GM12892 (cell line): ENCODE data around the gene FLT1.

Source experiments
- DNase-seq: peaks from one replicate; pipeline ENCODE4 v3.0.0; 2011; ENCODE audit not compliant: insufficient read length
- FAIRE-seq: peaks from 2 replicates; lab custom pipeline; 2011; peaks lifted over from hg19 to GRCh38; lab: Jason Lieb, UNC
- POLR2A ChIP-seq: IDR thresholded peaks from 2 replicates; pipeline ENCODE4 v1.6.1; 2011; ENCODE audit warnings: low read depth, low read length, control low read depth
- POLR2AphosphoS5 ChIP-seq: IDR thresholded peaks from 2 replicates; pipeline ENCODE4 v1.6.1; 2011; ENCODE audit warnings: low read depth, low read length, control low read depth
- TAF1 ChIP-seq: IDR thresholded peaks from 2 replicates; pipeline ENCODE4 v1.6.1; 2011; ENCODE audit warnings: low read depth, mild to moderate bottlenecking, control low read depth, low read length, borderline replicate concordance

FLT1 gene

DNA sequence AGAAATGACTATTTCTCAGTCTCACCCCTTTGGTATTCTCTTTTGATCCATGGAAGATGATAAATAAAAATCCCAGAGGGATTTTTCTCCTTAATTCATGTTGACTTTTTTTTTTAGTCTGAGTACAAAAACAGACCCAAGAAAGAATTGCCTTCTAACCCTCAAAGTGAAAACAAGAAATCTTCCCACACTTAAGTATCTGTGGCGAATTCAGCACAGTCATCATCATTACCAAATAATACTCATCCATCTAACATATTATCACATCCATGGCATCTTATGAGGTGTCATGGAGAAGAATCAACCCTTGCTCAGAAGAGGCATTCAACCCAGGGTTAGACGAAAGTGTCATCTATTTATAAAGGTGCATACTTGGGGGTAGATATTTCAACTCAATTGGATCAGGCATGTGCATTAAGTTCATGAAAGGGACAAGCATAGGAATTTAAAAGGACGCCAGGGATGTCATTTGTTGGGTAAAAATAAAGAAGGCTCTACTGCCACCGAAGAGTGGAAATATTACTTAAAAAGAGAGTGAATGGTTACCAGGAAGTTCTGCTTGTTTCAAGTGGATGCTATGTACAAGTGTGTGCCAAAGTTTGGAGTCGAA is 101.9 kb downstream of the FLT1 start:
- FAIRE-seq (peak; percentile 33), DNase-seq (no peak)
- no peak for TF ChIP-seq TAF1
- TF ChIP-seq POLR2AphosphoS5 = no peak
- TF ChIP-seq POLR2A = no peak

- no peak for TF ChIP-seq POLR2A
- TF ChIP-seq TAF1 = no peak
- TF ChIP-seq POLR2AphosphoS5 = no peak
- no peak for DNase-seq
- FAIRE-seq = no peak
Measured at GRCh38 chr13:28392428-28392827, 102.5 kb downstream of the FLT1 start.

GRCh38 chr13:28387740-28388501 is 107.0 kb downstream of the FLT1 start:
- DNase-seq (no peak), FAIRE-seq (no peak)
- no peak for TF ChIP-seq TAF1
- TF ChIP-seq POLR2AphosphoS5 = no peak
- TF ChIP-seq POLR2A = no peak

DNA sequence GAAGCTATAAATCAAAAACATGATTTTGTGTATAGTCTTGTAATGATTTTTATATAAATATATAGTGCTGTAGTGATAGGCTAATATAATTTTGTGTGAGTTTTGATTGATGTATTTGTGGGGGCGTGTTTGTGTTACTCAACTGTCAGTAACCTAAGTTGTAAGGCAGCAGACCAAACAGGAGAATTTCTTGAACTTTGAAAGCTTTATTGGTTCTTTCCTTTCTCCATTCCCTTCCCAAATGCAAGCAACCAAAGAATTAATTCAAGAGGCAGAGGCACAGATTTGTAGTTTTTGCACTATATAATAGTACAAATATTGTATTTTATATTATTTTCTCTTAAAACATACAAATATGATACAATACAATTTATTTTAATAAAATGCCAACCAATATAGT is 109.6 kb downstream of the FLT1 start:
- DNase-seq (no peak), FAIRE-seq (no peak)
- TF ChIP-seq POLR2A (no peak), TAF1 (no peak)

GRCh38 chr13:28384789-28385188 is 110.1 kb downstream of the FLT1 start:
- FAIRE-seq = peak; percentile 21

DNA sequence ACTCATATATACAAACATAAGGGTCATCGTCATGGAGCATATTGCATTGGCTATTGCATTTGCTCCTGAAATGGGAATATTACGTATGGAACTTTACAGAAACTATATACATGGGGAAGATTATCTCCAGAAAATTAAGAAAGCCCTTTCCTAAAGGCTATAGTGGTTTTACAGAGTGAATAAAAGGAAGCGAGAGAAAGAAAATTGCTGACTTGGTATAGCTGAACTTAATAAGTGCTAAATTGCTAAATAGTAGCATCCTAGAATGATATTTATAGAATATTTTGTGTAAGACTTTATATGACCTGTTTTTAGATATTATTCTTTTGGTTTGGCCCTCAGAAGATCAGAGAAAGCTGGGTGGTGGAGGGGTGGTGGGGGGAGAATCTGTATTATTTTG is 114.6 kb downstream of the FLT1 start:
- DNase-seq (no peak), FAIRE-seq (no peak)

More at GRCh38 chr13:28384789-28385188, 110.1 kb downstream of the FLT1 start:
- no peak for TF ChIP-seq TAF1
- no peak for TF ChIP-seq POLR2A
- no peak for TF ChIP-seq POLR2AphosphoS5
- DNase-seq = no peak

DNA sequence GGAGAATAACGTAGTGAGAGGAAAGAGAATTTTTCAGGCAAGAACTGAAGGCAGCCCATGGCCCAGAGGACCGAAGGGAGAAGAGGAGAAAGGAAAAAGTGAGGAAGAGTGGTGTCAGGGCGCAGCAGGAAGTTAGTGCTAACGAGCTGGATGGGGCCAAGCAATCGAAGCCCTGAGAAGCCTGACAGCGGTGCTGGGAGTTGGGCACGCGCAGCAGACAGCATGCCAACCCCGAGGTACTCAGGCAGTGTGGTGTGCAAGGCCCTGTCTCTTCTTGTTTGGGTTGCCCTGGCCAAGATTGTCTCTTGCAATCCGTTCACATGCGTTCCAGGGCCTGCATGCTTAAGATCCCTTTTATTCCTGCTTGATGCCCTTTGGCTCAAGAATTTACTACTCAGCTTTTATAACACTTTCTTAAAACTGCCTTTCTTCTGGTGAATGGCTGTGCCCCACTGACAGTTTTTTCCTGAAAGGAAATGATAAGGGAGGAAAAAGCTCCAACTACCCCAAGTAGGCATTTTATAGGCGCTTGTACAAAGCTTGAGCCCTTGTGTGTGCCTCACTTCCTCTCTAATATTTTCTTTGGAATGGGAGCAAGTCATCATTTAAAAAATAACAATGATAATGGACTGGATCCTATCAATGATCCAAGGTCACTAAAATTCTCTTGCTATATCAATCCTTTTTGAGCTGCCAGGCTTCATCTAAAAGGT is 115.4 kb downstream of the FLT1 start:
- DNase-seq = no peak
- no peak for TF ChIP-seq TAF1
- TF ChIP-seq POLR2A = no peak
- no peak for TF ChIP-seq POLR2AphosphoS5
- no peak for FAIRE-seq

More for the DNA sequence above, 114.6 kb downstream of the FLT1 start:
- no peak for TF ChIP-seq POLR2AphosphoS5
- TF ChIP-seq TAF1 = no peak
- TF ChIP-seq POLR2A = no peak

DNA sequence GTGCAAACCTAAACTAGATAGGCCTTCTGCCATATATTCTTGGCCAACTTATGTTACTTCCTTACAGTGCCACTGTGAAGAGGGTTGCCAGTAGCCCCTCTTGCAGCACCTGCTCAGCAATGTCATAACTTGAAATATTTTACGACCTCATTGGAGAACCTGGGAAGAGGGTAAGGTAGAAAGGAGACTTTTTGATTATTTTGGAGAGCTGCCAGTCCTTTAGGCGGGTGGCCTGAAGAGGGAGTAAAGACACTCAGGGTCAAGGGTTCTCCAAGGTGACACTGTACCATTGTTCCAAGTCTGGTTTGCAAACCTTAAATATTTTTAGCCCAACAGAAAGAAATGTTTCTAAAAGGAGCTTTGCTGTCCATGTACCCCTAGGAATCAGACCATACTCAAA is 118.3 kb downstream of the FLT1 start:
- DNase-seq (no peak), FAIRE-seq (no peak)
- no peak for TF ChIP-seq POLR2A
- no peak for TF ChIP-seq POLR2AphosphoS5
- TF ChIP-seq TAF1 = no peak

DNA sequence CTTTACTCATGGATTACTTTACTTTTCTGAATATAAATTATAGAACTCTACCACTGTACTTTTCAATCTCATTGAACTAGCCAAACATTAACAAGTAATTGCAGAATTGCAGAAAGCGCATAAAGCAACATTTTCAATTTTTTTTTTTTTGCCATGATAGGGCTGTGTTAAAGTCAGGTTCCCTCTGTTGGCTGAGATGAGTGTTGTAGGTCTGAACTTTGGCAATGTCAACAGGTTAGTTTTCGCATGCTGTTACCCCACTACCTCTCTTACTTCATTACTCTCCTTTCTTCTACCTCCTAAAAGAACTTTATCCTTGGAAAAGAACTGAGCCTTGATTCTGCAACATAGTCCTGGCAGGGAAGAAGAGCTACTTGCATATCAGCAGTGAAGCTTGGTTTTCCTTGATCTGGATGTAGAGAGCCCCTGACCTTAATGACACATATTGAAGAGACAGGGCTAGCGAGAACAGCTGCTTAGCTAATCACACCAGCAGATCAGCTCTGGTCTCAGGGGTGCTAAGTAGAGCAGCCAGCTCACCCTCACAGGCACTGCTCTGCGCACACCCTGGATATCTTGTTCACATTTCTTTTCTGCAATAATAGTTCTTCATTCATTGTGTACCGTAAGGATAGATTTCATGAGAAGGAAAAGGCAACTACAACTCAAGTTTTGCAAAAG is 119.5 kb downstream of the FLT1 start:
- TF ChIP-seq TAF1 (no peak), POLR2AphosphoS5 (no peak), POLR2A (no peak)
- DNase-seq (no peak), FAIRE-seq (no peak)

DNA sequence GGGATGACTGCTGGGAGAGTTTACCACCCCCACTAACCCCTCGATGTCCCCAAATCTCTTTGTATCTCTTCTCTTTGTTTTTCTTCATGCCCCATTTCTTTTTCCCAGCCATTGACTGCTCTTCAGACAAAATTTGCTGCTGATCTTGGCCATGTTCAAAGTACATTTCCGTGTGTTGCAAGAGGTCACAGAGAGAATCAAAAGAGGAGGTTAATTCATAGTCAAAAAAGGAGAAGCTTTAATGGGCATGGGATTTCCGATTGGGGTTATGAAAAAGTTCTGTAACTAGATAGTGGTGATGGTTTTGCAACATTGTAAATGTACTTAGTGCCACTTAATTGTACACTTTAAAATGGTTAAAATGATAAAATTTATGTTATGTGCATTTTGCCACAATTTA is 121.1 kb downstream of the FLT1 start:
- TF ChIP-seq TAF1 (no peak), POLR2A (no peak), POLR2AphosphoS5 (no peak)
- DNase-seq (no peak), FAIRE-seq (no peak)

DNA sequence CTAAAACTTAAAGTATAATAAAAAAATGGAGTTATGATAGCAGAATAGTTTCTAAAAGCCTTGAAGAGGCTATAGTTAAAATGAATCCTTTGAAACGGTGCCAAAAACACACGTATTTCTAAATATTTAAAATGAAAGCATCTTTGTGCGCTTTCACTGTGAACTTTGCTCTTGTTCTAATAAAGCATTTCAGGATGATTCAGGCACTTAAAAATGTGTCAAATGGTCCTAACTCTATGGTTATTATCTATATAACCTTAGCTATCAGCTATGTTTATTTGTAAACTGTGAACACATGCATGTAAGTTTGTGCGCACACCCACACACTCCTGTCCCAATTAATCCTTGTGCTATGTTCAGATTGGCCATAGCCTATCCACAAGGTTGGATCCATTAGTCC is 124.5 kb downstream of the FLT1 start:
- DNase-seq = no peak
- no peak for TF ChIP-seq POLR2A
- no peak for TF ChIP-seq POLR2AphosphoS5
- no peak for TF ChIP-seq TAF1
- no peak for FAIRE-seq

- no peak for TF ChIP-seq POLR2AphosphoS5
- TF ChIP-seq POLR2A = no peak
- TF ChIP-seq TAF1 = no peak
- no peak for FAIRE-seq
Measured at GRCh38 chr13:28358708-28359107, 136.2 kb downstream of the FLT1 start.

More at GRCh38 chr13:28358708-28359107, 136.2 kb downstream of the FLT1 start:
- DNase-seq = no peak
